GM12864 (cell line): ENCODE data around the gene C2orf81.

Experiments
- DNase-seq: peaks from one replicate; pipeline ENCODE4 v3.0.0-alpha.2; 2011; ENCODE audit warnings: low read depth
- H3K4me3 ChIP-seq: 2 replicates; pipeline ENCODE4 v1.5.1; 2011; ENCODE audit warnings: mild to moderate bottlenecking, low read depth, low read length, control low read depth
- TF ChIP-seq, protein P1 (sequence below): IDR thresholded peaks from 2 replicates; pipeline ENCODE4 v1.5.1; 2011; ENCODE audit warnings: low read depth, mild to moderate bottlenecking, moderate library complexity, low read length, control low read depth, inconsistent platforms; ENCODE audit errors: missing control alignments

Gene C2orf81

GRCh38 chr2:74440378-74441169 is 19.2 kb upstream of the C2orf81 start:
- TF ChIP-seq, protein P1, sequence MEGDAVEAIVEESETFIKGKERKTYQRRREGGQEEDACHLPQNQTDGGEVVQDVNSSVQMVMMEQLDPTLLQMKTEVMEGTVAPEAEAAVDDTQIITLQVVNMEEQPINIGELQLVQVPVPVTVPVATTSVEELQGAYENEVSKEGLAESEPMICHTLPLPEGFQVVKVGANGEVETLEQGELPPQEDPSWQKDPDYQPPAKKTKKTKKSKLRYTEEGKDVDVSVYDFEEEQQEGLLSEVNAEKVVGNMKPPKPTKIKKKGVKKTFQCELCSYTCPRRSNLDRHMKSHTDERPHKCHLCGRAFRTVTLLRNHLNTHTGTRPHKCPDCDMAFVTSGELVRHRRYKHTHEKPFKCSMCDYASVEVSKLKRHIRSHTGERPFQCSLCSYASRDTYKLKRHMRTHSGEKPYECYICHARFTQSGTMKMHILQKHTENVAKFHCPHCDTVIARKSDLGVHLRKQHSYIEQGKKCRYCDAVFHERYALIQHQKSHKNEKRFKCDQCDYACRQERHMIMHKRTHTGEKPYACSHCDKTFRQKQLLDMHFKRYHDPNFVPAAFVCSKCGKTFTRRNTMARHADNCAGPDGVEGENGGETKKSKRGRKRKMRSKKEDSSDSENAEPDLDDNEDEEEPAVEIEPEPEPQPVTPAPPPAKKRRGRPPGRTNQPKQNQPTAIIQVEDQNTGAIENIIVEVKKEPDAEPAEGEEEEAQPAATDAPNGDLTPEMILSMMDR, result peak; percentile 39
- DNase-seq, result no peak
- H3K4me3 ChIP-seq, result peak overlapping the region; percentile 57

DNA sequence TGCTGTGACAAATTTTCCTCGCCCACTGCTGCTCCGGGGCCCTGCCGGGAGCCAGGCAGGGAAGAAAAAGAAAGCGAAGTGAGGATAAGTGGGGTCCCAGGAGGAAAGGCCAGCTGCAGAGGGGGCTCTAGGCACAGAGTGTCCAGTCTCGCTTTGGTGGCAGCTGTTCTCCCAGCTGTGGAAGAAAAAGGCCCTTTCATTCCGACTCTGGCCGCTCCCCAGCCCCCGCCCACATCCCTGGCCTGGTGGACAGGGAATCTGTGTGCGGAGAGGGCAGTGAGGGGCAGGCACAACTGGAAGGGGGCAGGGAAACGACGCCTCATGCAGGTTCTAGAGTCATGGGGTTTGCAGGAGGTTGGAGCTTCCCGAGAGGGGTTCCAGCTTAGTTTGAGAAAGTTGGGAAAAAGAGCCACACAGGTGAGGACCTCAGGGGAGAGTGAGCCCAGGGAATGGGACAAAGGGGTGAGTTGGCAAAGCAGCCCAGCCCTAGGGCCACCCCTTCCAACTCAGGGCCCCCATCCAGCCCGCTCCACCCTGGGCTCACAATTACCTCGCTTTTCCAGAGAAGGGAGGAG is 18.5 kb upstream of the C2orf81 start:
- DNase-seq, result no peak
- TF ChIP-seq, protein P1, result no peak
- H3K4me3 ChIP-seq, result peak overlapping the region; percentile 57

- no peak for DNase-seq
- no peak overlapping the region; the same call in 1 of the 2 replicates for H3K4me3 ChIP-seq
These were observed 18.0 kb upstream of the C2orf81 start for GRCh38 chr2:74439373-74439772.

GRCh38 chr2:74438248-74438647 is 16.8 kb upstream of the C2orf81 start:
- TF ChIP-seq, protein P1, result no peak
- H3K4me3 ChIP-seq, result no peak overlapping the region
- no peak for DNase-seq

More at GRCh38 chr2:74439373-74439772, 18.0 kb upstream of the C2orf81 start:
- TF ChIP-seq, protein P1, result no peak

GRCh38 chr2:74436848-74437695 is 15.7 kb upstream of the C2orf81 start:
- DNase-seq, result no peak
- H3K4me3 ChIP-seq, result no peak overlapping the region
- TF ChIP-seq, protein P1, result no peak

GRCh38 chr2:74436111-74436805 is 14.8 kb upstream of the C2orf81 start:
- DNase-seq, result no peak
- TF ChIP-seq, protein P1, result no peak
- no peak overlapping the region for H3K4me3 ChIP-seq
